ENCODE results near the gene VWA3B. TPM values are rescaled to one million over a fixed set of nuclear protein-coding genes. Genes with fewer than 3 reads are reported as not detected.
"Not testable (repeated sequence)": the region's sequence is repeated elsewhere in the genome, so short reads cannot be mapped to it uniquely, and the experiment has no call there.

Gene VWA3B
- total and polyA plus RNA-seq, 4 donors: 3.5 to 29.2 (median 11.2) TPM

- ATAC-seq (ENCODE audit: insufficient read depth, low FRiP score): no peak
- no peak overlapping the region for H3K9ac ChIP-seq (ENCODE audit: insufficient read depth in 1 of 2, low read length in 2 of 2)
- H3K27ac ChIP-seq (ENCODE audit: low read depth in 1 of 2, low read length in 1 of 2): no peak overlapping the region
Observed at GRCh38 chr2:98093146-98093545, 6.2 kb downstream of the VWA3B start.

GRCh38 chr2:98093611-98094010 is 6.6 kb downstream of the VWA3B start:
- TF ChIP-seq CTCF (IDR thresholded peaks at IDR 0.05; ENCODE audit: control extremely low read depth, extremely low read depth): no peak
- ATAC-seq (ENCODE audit: insufficient read depth, low FRiP score) (no peak), DNase-seq (no peak)
- WGBS, 2 donors: 78 to 88% methylated on average over 5 of the region's 5 CpGs
- Histone ChIP-seq H3K4me1 (ENCODE audit: control insufficient read depth in 5 of 5, insufficient read depth in 5 of 5, low read length in 5 of 5) (no peaks in the 10 kb centered on the region), H3K36me3 (ENCODE audit: control insufficient read depth in 4 of 4, insufficient read depth in 4 of 4, low read length in 4 of 4) (no peaks in the 10 kb centered on the region), H3K27ac (ENCODE audit: low read depth in 1 of 2, low read length in 1 of 2) (no peak overlapping the region), H3K4me3 (no peak overlapping the region), H3K9me3 (ENCODE audit: control insufficient read depth in 4 of 4, insufficient read depth in 3 of 4, low read length in 3 of 4) (peaks cover 0 to 3% (median 1%) of the 10 kb centered on the region in 4 donors), H3K9ac (ENCODE audit: insufficient read depth in 1 of 2, low read length in 2 of 2) (no peak overlapping the region), H3K27me3 (ENCODE audit: control insufficient read depth in 3 of 3, insufficient read depth in 3 of 3, low read length in 2 of 3) (no peaks in the 10 kb centered on the region)

More at GRCh38 chr2:98093146-98093545, 6.2 kb downstream of the VWA3B start:
- peaks cover 0 to 3% (median 1%) of the 10 kb centered on the region in 4 donors for H3K9me3 ChIP-seq (ENCODE audit: control insufficient read depth in 4 of 4, insufficient read depth in 3 of 4, low read length in 3 of 4)
- TF ChIP-seq CTCF (IDR thresholded peaks at IDR 0.05; ENCODE audit: control extremely low read depth, extremely low read depth): no peak
- DNase-seq: no peak
- H3K27me3 ChIP-seq (ENCODE audit: control insufficient read depth in 3 of 3, insufficient read depth in 3 of 3, low read length in 2 of 3): peaks cover 0 to under 1% (median 0%) of the 10 kb centered on the region in 3 donors
- no peaks in the 10 kb centered on the region for H3K4me1 ChIP-seq (ENCODE audit: control insufficient read depth in 5 of 5, insufficient read depth in 5 of 5, low read length in 5 of 5)
- 90 to 94% methylated on average over 3 of the region's 3 CpGs for WGBS, 2 donors
- H3K36me3 ChIP-seq (ENCODE audit: control insufficient read depth in 4 of 4, insufficient read depth in 4 of 4, low read length in 4 of 4): no peaks in the 10 kb centered on the region
- no peak overlapping the region for H3K4me3 ChIP-seq

- ATAC-seq (ENCODE audit: insufficient read depth, low FRiP score) (no peak), DNase-seq (no peak)
- TF ChIP-seq CTCF (IDR thresholded peaks at IDR 0.05; ENCODE audit: control extremely low read depth, extremely low read depth): no peak
- 76 to 89% methylated on average over 6 of the region's 6 CpGs for WGBS, 2 donors
- no peaks in the 10 kb centered on the region for H3K36me3 ChIP-seq (ENCODE audit: control insufficient read depth in 4 of 4, insufficient read depth in 4 of 4, low read length in 4 of 4)
- no peak overlapping the region for H3K9ac ChIP-seq (ENCODE audit: insufficient read depth in 1 of 2, low read length in 2 of 2)
- H3K4me3 ChIP-seq: no peak overlapping the region
- no peaks in the 10 kb centered on the region for H3K27me3 ChIP-seq (ENCODE audit: control insufficient read depth in 3 of 3, insufficient read depth in 3 of 3, low read length in 2 of 3)
- H3K4me1 ChIP-seq (ENCODE audit: control insufficient read depth in 5 of 5, insufficient read depth in 5 of 5, low read length in 5 of 5): no peaks in the 10 kb centered on the region
- H3K27ac ChIP-seq (ENCODE audit: low read depth in 1 of 2, low read length in 1 of 2): peak overlapping the region in 1 of 2 donors; percentile 56
- peaks cover 0 to 4% (median 2%) of the 10 kb centered on the region in 4 donors for H3K9me3 ChIP-seq (ENCODE audit: control insufficient read depth in 4 of 4, insufficient read depth in 3 of 4, low read length in 3 of 4)
Observed at GRCh38 chr2:98099939-98100743, 13.2 kb downstream of the VWA3B start.

GRCh38 chr2:98102315-98102714 is 15.3 kb downstream of the VWA3B start:
- not testable (repeated sequence) for H3K9ac ChIP-seq (ENCODE audit: insufficient read depth in 1 of 2, low read length in 2 of 2); H3K4me3 ChIP-seq; H3K27me3 ChIP-seq (ENCODE audit: control insufficient read depth in 3 of 3, insufficient read depth in 3 of 3, low read length in 2 of 3); H3K27ac ChIP-seq (ENCODE audit: low read depth in 1 of 2, low read length in 1 of 2); DNase-seq; ATAC-seq (ENCODE audit: insufficient read depth, low FRiP score); H3K9me3 ChIP-seq (ENCODE audit: control insufficient read depth in 4 of 4, insufficient read depth in 3 of 4, low read length in 3 of 4); H3K4me1 ChIP-seq (ENCODE audit: control insufficient read depth in 5 of 5, insufficient read depth in 5 of 5, low read length in 5 of 5); H3K36me3 ChIP-seq (ENCODE audit: control insufficient read depth in 4 of 4, insufficient read depth in 4 of 4, low read length in 4 of 4)
- 94 to 98% methylated on average over 17 of the region's 17 CpGs for WGBS, 2 donors
